HepG2 (cell line): ENCODE data around the gene EDAR.

Experiments used
- ARNT2 ChIP-seq: sonication (generic); formaldehyde crosslinking; IDR thresholded peaks from 2 replicates; pipeline ENCODE4 v1.8.0; 2022; ENCODE audit warnings: mild to moderate bottlenecking, low read depth, missing genetic modification reagents, moderate library complexity
- BHLHE40 ChIP-seq: IDR thresholded peaks from 2 replicates; pipeline ENCODE4 v1.6.1; 2011; ENCODE audit warnings: low read length, improper control_type of control experiment
- JUN ChIP-seq: sonication (generic); formaldehyde crosslinking; IDR thresholded peaks from 2 replicates; pipeline ENCODE4 v1.4.0; 2020; ENCODE audit warnings: mild to moderate bottlenecking, missing genetic modification reagents
- MAZ ChIP-seq, 2 experiments: sonication (generic) in 1 of 2; formaldehyde crosslinking in 1 of 2; IDR thresholded peaks; 2 replicates each; pipeline versions ENCODE4 v1.5.0 to v1.6.1; 2012 to 2020; ENCODE audit warnings: low read depth in 2 of 2, mild to moderate bottlenecking in 2 of 2, borderline replicate concordance in 1 of 2, improper control_type of control experiment in 1 of 2, low read length in 1 of 2, missing genetic modification reagents in 1 of 2, moderate library complexity in 1 of 2
- RBM39 ChIP-seq: fragments of 200-400 bp; formaldehyde crosslinking; IDR thresholded peaks from one replicate; pipeline ENCODE4 v1.6.1; 2018; ENCODE audit warnings: antibody characterized with exemption, mild to moderate bottlenecking, low read depth, low read length; ENCODE audit not compliant: poor library complexity, severe bottlenecking
- RFX3 ChIP-seq: IDR thresholded peaks from 2 replicates; pipeline ENCODE4 v1.6.1; 2016; ENCODE audit warnings: missing biosample characterization, missing genetic modification reagents
- ZNF678 ChIP-seq: sonication (generic); formaldehyde crosslinking; IDR thresholded peaks from 2 replicates; pipeline ENCODE4 v1.4.0; 2020; ENCODE audit warnings: mild to moderate bottlenecking, missing genetic modification reagents
- ZNF761 ChIP-seq: sonication (generic); formaldehyde crosslinking; conservative IDR thresholded peaks from 2 replicates; pipeline ENCODE4 v1.4.0; 2020; ENCODE audit warnings: mild to moderate bottlenecking, missing genetic modification reagents
- TF ChIP-seq, protein P1 (sequence below): sonication (generic); formaldehyde crosslinking; IDR thresholded peaks from 2 replicates; pipeline ENCODE4 v1.4.0; 2020; ENCODE audit warnings: missing genetic modification reagents
- TF ChIP-seq, protein P2 (sequence below): sonication (generic); formaldehyde crosslinking; IDR thresholded peaks from 2 replicates; pipeline ENCODE4 v1.4.0; 2020; ENCODE audit warnings: low read depth, mild to moderate bottlenecking, missing genetic modification reagents
- TF ChIP-seq, protein P3 (sequence below), 2 experiments: sonication (generic) in 1 of 2; formaldehyde crosslinking in 1 of 2; IDR thresholded peaks; 2 replicates each; pipeline versions ENCODE4 v1.5.1 to v1.6.1; 2011 to 2020; ENCODE audit warnings: borderline replicate concordance in 1 of 2, low read depth in 1 of 2, low read length in 1 of 2, mild to moderate bottlenecking in 1 of 2, missing genetic modification reagents in 1 of 2, moderate library complexity in 1 of 2

DNA sequence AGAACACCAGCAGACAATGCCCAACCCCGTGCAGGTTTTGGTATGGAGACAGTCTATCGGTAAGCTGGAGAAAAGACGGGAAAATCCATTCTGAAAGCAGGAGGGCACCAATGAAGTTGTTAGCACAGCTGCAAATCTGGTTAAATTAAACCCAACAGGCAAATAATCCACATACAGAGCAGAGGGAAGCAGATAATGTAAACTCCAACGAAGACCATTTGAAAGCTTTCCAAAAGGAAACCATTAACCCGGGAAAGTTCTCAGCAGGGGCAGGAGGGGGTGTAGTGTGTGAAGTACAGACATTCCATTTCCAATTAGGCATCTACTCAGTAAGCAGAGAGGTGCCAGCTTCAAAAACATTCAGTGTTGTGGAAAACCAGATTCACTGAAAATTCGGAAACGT is 10.3 kb downstream of the EDAR start:
- TF ChIP-seq ZNF678 (CRISPR knock-in tag) (no peak), MAZ (IDR thresholded peaks at IDR 0.05; ENCODE audit: borderline replicate concordance, low read depth, low read length) (no peak), MAZ (CRISPR knock-in tag; IDR thresholded peaks at IDR 0.05; ENCODE audit: low read depth) (no peak), RBM39 (no peak), JUN (CRISPR knock-in tag) (no peak), ZNF761 (CRISPR knock-in tag) (no peak), RFX3 (no peak), ARNT2 (CRISPR knock-in tag) (no peak), BHLHE40 (no peak)
- TF ChIP-seq, protein P1, sequence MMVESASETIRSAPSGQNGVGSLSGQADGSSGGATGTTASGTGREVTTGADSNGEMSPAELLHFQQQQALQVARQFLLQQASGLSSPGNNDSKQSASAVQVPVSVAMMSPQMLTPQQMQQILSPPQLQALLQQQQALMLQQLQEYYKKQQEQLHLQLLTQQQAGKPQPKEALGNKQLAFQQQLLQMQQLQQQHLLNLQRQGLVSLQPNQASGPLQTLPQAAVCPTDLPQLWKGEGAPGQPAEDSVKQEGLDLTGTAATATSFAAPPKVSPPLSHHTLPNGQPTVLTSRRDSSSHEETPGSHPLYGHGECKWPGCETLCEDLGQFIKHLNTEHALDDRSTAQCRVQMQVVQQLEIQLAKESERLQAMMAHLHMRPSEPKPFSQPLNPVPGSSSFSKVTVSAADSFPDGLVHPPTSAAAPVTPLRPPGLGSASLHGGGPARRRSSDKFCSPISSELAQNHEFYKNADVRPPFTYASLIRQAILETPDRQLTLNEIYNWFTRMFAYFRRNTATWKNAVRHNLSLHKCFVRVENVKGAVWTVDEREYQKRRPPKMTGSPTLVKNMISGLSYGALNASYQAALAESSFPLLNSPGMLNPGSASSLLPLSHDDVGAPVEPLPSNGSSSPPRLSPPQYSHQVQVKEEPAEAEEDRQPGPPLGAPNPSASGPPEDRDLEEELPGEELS (CRISPR knock-in tag), result no peak
- TF ChIP-seq, protein P2, sequence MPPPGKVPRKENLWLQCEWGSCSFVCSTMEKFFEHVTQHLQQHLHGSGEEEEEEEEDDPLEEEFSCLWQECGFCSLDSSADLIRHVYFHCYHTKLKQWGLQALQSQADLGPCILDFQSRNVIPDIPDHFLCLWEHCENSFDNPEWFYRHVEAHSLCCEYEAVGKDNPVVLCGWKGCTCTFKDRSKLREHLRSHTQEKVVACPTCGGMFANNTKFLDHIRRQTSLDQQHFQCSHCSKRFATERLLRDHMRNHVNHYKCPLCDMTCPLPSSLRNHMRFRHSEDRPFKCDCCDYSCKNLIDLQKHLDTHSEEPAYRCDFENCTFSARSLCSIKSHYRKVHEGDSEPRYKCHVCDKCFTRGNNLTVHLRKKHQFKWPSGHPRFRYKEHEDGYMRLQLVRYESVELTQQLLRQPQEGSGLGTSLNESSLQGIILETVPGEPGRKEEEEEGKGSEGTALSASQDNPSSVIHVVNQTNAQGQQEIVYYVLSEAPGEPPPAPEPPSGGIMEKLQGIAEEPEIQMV (CRISPR knock-in tag), result no peak
- TF ChIP-seq, protein P3, sequence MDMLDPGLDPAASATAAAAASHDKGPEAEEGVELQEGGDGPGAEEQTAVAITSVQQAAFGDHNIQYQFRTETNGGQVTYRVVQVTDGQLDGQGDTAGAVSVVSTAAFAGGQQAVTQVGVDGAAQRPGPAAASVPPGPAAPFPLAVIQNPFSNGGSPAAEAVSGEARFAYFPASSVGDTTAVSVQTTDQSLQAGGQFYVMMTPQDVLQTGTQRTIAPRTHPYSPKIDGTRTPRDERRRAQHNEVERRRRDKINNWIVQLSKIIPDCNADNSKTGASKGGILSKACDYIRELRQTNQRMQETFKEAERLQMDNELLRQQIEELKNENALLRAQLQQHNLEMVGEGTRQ (IDR thresholded peaks at IDR 0.05; ENCODE audit: low read depth, low read length), result no peak
- TF ChIP-seq, protein P3 (CRISPR knock-in tag; IDR thresholded peaks at IDR 0.05; ENCODE audit: borderline replicate concordance), result no peak
